Measurements from ENCODE around the gene FOXP1. TPM values are rescaled to one million over a fixed set of nuclear protein-coding genes. Genes with fewer than 3 reads are reported as not detected.

The FOXP1 gene
- total and polyA plus RNA-seq, 3 experiments from 2014 or later, result 142 to 185 (median 147) TPM

GRCh38 chr3:71146673-71147072, 436.9 kb downstream of the FOXP1 start:
- peak overlapping the region in 2 of 8 donors; percentile 38 to 73 for H3K27ac Mint-ChIP-seq
- CTCF ChIA-PET, result no interaction called here
- no peak overlapping the region for H3K4me3 Mint-ChIP-seq
- Histone ChIP-seq H3K4me1 (ENCODE audit: insufficient read depth, low read length) (peaks cover 18% of the 10 kb centered on the region), H3K4me3 (ENCODE audit: low read length) (no peak overlapping the region), H3K36me3 (ENCODE audit: insufficient read depth, low read length) (peaks cover 7% of the 10 kb centered on the region), H3K9me3 (ENCODE audit: low read length) (no peaks in the 10 kb centered on the region), H3K27me3 (ENCODE audit: insufficient read depth, low read length, poor library complexity, severe bottlenecking) (no peaks in the 10 kb centered on the region), H3K27ac (ENCODE audit: low read depth, low read length) (no peak overlapping the region)
- H3K4me1 Mint-ChIP-seq, result peaks cover 18 to 52% (median 28%) of the 10 kb centered on the region in 3 donors
- DNase-seq, result no peak
- no peaks in the 10 kb centered on the region for H3K9me3 Mint-ChIP-seq
- POLR2A ChIA-PET, result no interaction called here
- H3K36me3 Mint-ChIP-seq, result peaks cover 0 to 17% (median 12%) of the 10 kb centered on the region in 3 donors
- H3K27me3 Mint-ChIP-seq, result no peaks in the 10 kb centered on the region

GRCh38 chr3:71145954-71146353, 437.6 kb downstream of the FOXP1 start:
- POLR2A ChIA-PET, result no interaction called here
- Mint-ChIP-seq H3K4me3 (no peak overlapping the region), H3K4me1 (peaks cover 15 to 50% (median 26%) of the 10 kb centered on the region in 3 donors), H3K27me3 (no peaks in the 10 kb centered on the region), H3K27ac (peak overlapping the region in 2 of 8 donors; percentile 13 to 56), H3K36me3 (peaks cover 0 to 17% (median 13%) of the 10 kb centered on the region in 3 donors), H3K9me3 (no peaks in the 10 kb centered on the region)
- no peak overlapping the region for H3K4me3 ChIP-seq (ENCODE audit: low read length)
- no peak for DNase-seq
- H3K4me1 ChIP-seq (ENCODE audit: insufficient read depth, low read length), result peaks cover 13% of the 10 kb centered on the region
- peaks cover 7% of the 10 kb centered on the region for H3K36me3 ChIP-seq (ENCODE audit: insufficient read depth, low read length)
- H3K9me3 ChIP-seq (ENCODE audit: low read length), result no peaks in the 10 kb centered on the region
- CTCF ChIA-PET, result no interaction called here
- no peaks in the 10 kb centered on the region for H3K27me3 ChIP-seq (ENCODE audit: insufficient read depth, low read length, poor library complexity, severe bottlenecking)
- H3K27ac ChIP-seq (ENCODE audit: low read depth, low read length), result no peak overlapping the region

GRCh38 chr3:71144525-71145253, 438.8 kb downstream of the FOXP1 start:
- DNase-seq, result no peak
- no peak overlapping the region for H3K27ac ChIP-seq (ENCODE audit: low read depth, low read length)
- peaks cover 7% of the 10 kb centered on the region for H3K36me3 ChIP-seq (ENCODE audit: insufficient read depth, low read length)
- ChIA-PET POLR2A (no interaction called here), CTCF (no interaction called here)
- Mint-ChIP-seq H3K36me3 (peaks cover 0 to 20% (median 13%) of the 10 kb centered on the region in 3 donors), H3K9me3 (no peaks in the 10 kb centered on the region), H3K4me3 (no peak overlapping the region), H3K27ac (peak overlapping the region in 4 of 8 donors; percentile 2 to 70 (median 20)), H3K27me3 (no peaks in the 10 kb centered on the region), H3K4me1 (peaks cover 10 to 44% (median 19%) of the 10 kb centered on the region in 3 donors)
- H3K27me3 ChIP-seq (ENCODE audit: insufficient read depth, low read length, poor library complexity, severe bottlenecking), result no peaks in the 10 kb centered on the region
- H3K4me1 ChIP-seq (ENCODE audit: insufficient read depth, low read length), result peaks cover 13% of the 10 kb centered on the region
- H3K9me3 ChIP-seq (ENCODE audit: low read length), result no peaks in the 10 kb centered on the region
- H3K4me3 ChIP-seq (ENCODE audit: low read length), result no peak overlapping the region

GRCh38 chr3:71143493-71143892, 440.0 kb downstream of the FOXP1 start:
- no peaks in the 10 kb centered on the region for H3K27me3 Mint-ChIP-seq
- Histone ChIP-seq H3K9me3 (ENCODE audit: low read length) (no peaks in the 10 kb centered on the region), H3K27ac (ENCODE audit: low read depth, low read length) (no peak overlapping the region), H3K27me3 (ENCODE audit: insufficient read depth, low read length, poor library complexity, severe bottlenecking) (no peaks in the 10 kb centered on the region), H3K4me3 (ENCODE audit: low read length) (no peak overlapping the region), H3K4me1 (ENCODE audit: insufficient read depth, low read length) (peaks cover 13% of the 10 kb centered on the region), H3K36me3 (ENCODE audit: insufficient read depth, low read length) (peaks cover 7% of the 10 kb centered on the region)
- H3K4me3 Mint-ChIP-seq, result no peak overlapping the region
- peak overlapping the region in 2 of 8 donors; percentile 24 to 52 for H3K27ac Mint-ChIP-seq
- H3K4me1 Mint-ChIP-seq, result peaks cover 10 to 45% (median 23%) of the 10 kb centered on the region in 3 donors
- no peaks in the 10 kb centered on the region for H3K9me3 Mint-ChIP-seq
- POLR2A ChIA-PET, result no interaction called here
- CTCF ChIA-PET, result no interaction called here
- peaks cover 0 to 23% (median 12%) of the 10 kb centered on the region in 3 donors for H3K36me3 Mint-ChIP-seq
- no peak for DNase-seq

GRCh38 chr3:71142441-71143161, 440.9 kb downstream of the FOXP1 start:
- POLR2A ChIA-PET, result no interaction called here
- H3K4me1 ChIP-seq (ENCODE audit: insufficient read depth, low read length), result peaks cover 20% of the 10 kb centered on the region
- Mint-ChIP-seq H3K9me3 (no peaks in the 10 kb centered on the region), H3K4me3 (no peak overlapping the region), H3K36me3 (peaks cover 0 to 23% (median 16%) of the 10 kb centered on the region in 3 donors), H3K27ac (peak overlapping the region; percentile 8 to 92 (median 50)), H3K4me1 (peaks cover 10 to 45% (median 27%) of the 10 kb centered on the region in 3 donors), H3K27me3 (no peaks in the 10 kb centered on the region)
- DNase-seq, result no peak
- H3K27me3 ChIP-seq (ENCODE audit: insufficient read depth, low read length, poor library complexity, severe bottlenecking), result no peaks in the 10 kb centered on the region
- CTCF ChIA-PET, result no interaction called here
- no peaks in the 10 kb centered on the region for H3K9me3 ChIP-seq (ENCODE audit: low read length)
- no peak overlapping the region for H3K27ac ChIP-seq (ENCODE audit: low read depth, low read length)
- peaks cover 7% of the 10 kb centered on the region for H3K36me3 ChIP-seq (ENCODE audit: insufficient read depth, low read length)
- no peak overlapping the region for H3K4me3 ChIP-seq (ENCODE audit: low read length)

GRCh38 chr3:71140477-71140876, 443.1 kb downstream of the FOXP1 start:
- H3K27me3 ChIP-seq (ENCODE audit: insufficient read depth, low read length, poor library complexity, severe bottlenecking), result no peaks in the 10 kb centered on the region
- ChIA-PET POLR2A (interaction anchor here (0.6 kb wide), 1 partner anchor 108 kb away, joined by 3 read pairs; no protein-coding TSS in a partner anchor), CTCF (interaction anchor here (0.7 to 1.4 kb wide), 3 partner anchors 84 to 463 kb away, joined by 3 read pairs; no protein-coding TSS in a partner anchor)
- no peak overlapping the region for H3K4me3 ChIP-seq (ENCODE audit: low read length)
- H3K27ac ChIP-seq (ENCODE audit: low read depth, low read length), result no peak overlapping the region
- H3K9me3 ChIP-seq (ENCODE audit: low read length), result no peaks in the 10 kb centered on the region
- DNase-seq, result no peak
- H3K27ac Mint-ChIP-seq, result peak overlapping the region in 2 of 8 donors; percentile 25 to 68
- peaks cover 30% of the 10 kb centered on the region for H3K4me1 ChIP-seq (ENCODE audit: insufficient read depth, low read length)
- H3K4me1 Mint-ChIP-seq, result peaks cover 16 to 61% (median 37%) of the 10 kb centered on the region in 3 donors
- no peak overlapping the region for H3K4me3 Mint-ChIP-seq
- no peaks in the 10 kb centered on the region for H3K9me3 Mint-ChIP-seq
- no peaks in the 10 kb centered on the region for H3K36me3 ChIP-seq (ENCODE audit: insufficient read depth, low read length)
- H3K27me3 Mint-ChIP-seq, result no peaks in the 10 kb centered on the region
- H3K36me3 Mint-ChIP-seq, result peaks cover 0 to 15% (median 13%) of the 10 kb centered on the region in 3 donors

GRCh38 chr3:71139496-71139895, 444.0 kb downstream of the FOXP1 start:
- Mint-ChIP-seq H3K27ac (no peak overlapping the region), H3K4me3 (no peak overlapping the region), H3K36me3 (peaks cover 0 to 13% (median 12%) of the 10 kb centered on the region in 3 donors), H3K4me1 (peaks cover 17 to 65% (median 47%) of the 10 kb centered on the region in 3 donors), H3K27me3 (no peaks in the 10 kb centered on the region), H3K9me3 (no peaks in the 10 kb centered on the region)
- POLR2A ChIA-PET, result no interaction called here
- Histone ChIP-seq H3K27me3 (ENCODE audit: insufficient read depth, low read length, poor library complexity, severe bottlenecking) (no peaks in the 10 kb centered on the region), H3K4me3 (ENCODE audit: low read length) (no peak overlapping the region), H3K4me1 (ENCODE audit: insufficient read depth, low read length) (peaks cover 38% of the 10 kb centered on the region), H3K9me3 (ENCODE audit: low read length) (no peaks in the 10 kb centered on the region), H3K27ac (ENCODE audit: low read depth, low read length) (no peak overlapping the region), H3K36me3 (ENCODE audit: insufficient read depth, low read length) (no peaks in the 10 kb centered on the region)
- no peak for DNase-seq
- CTCF ChIA-PET, result no interaction called here

GRCh38 chr3:71138410-71138809, 445.1 kb downstream of the FOXP1 start:
- Mint-ChIP-seq H3K36me3 (peaks cover 0 to 14% (median 10%) of the 10 kb centered on the region in 3 donors), H3K9me3 (no peaks in the 10 kb centered on the region), H3K4me1 (peaks cover 23 to 69% (median 58%) of the 10 kb centered on the region in 3 donors), H3K4me3 (no peak overlapping the region), H3K27ac (no peak overlapping the region), H3K27me3 (no peaks in the 10 kb centered on the region)
- no peak overlapping the region for H3K27ac ChIP-seq (ENCODE audit: low read depth, low read length)
- no peaks in the 10 kb centered on the region for H3K9me3 ChIP-seq (ENCODE audit: low read length)
- H3K4me3 ChIP-seq (ENCODE audit: low read length), result no peak overlapping the region
- no peaks in the 10 kb centered on the region for H3K27me3 ChIP-seq (ENCODE audit: insufficient read depth, low read length, poor library complexity, severe bottlenecking)
- ChIA-PET POLR2A (no interaction called here), CTCF (interaction anchor here (0.9 kb wide), 1 partner anchor 10 kb away, joined by 4 read pairs; no protein-coding TSS in a partner anchor)
- H3K4me1 ChIP-seq (ENCODE audit: insufficient read depth, low read length), result peaks cover 46% of the 10 kb centered on the region
- no peak for DNase-seq
- no peaks in the 10 kb centered on the region for H3K36me3 ChIP-seq (ENCODE audit: insufficient read depth, low read length)

Data from CD8-positive, alpha-beta memory T cell (primary cell).